Stimulated activated CD4-positive, alpha-beta T cell treated with anti-CD3 and anti-CD28 coated beads, Interleukin-15, amount 100 ng/mL, for 1 hour (primary cell): ENCODE measurements around the gene CEMP1.
"Not testable (repeated sequence)": the region's sequence is repeated elsewhere in the genome, so short reads cannot be mapped to it uniquely, and the experiment has no call there.

Source experiments
- DNase-seq, 2 donors: peaks; one replicate each; pipeline ENCODE4 v3.0.0-alpha.2; 2020; ENCODE audit warnings: low read depth in 1 of 2, low spot score in 1 of 2

Gene CEMP1

GRCh38 chr16:2537451-2538379, 6.5 kb upstream of the CEMP1 start, which contains the start of gene PDPK1:
Gene PDPK1, plus strand, starts transcription at chr16:2538021. Its CDS starts 92 bp downstream, at chr16:2538113.
- DNase-seq = peak; percentile 91

- no peak for DNase-seq
Observed at GRCh38 chr16:2535625-2536013, 4.4 kb upstream of the CEMP1 start.

- DNase-seq = not testable (repeated sequence)
Observed at GRCh38 chr16:2534335-2534734, 3.1 kb upstream of the CEMP1 start.

GRCh38 chr16:2533912-2534311, 2.7 kb upstream of the CEMP1 start:
- no peak for DNase-seq

- DNase-seq = not testable (repeated sequence)
Observed at GRCh38 chr16:2533142-2533755, 2.0 kb upstream of the CEMP1 start.

- no peak for DNase-seq
Observed at GRCh38 chr16:2532494-2533141, 1.4 kb upstream of the CEMP1 start.

GRCh38 chr16:2531696-2532493, 687 bp upstream of the CEMP1 start:
- DNase-seq = peak; percentile 93 to 94

GRCh38 chr16:2530629-2531318, 434 bp downstream of the CEMP1 start:
- no peak for DNase-seq

GRCh38 chr16:2529961-2530628, 1.1 kb downstream of the CEMP1 start:
- no peak for DNase-seq

GRCh38 chr16:2529061-2529931, 1.9 kb downstream of the CEMP1 start:
- no peak for DNase-seq

GRCh38 chr16:2528161-2529060, 2.8 kb downstream of the CEMP1 start:
- no peak for DNase-seq

- DNase-seq = no peak
Observed at GRCh38 chr16:2527784-2528100, 3.5 kb downstream of the CEMP1 start.

GRCh38 chr16:2527071-2527783, 4.0 kb downstream of the CEMP1 start:
- no peak for DNase-seq

GRCh38 chr16:2526135-2526534, 5.1 kb downstream of the CEMP1 start:
- no peak for DNase-seq

GRCh38 chr16:2524339-2524938, 6.8 kb downstream of the CEMP1 start:
- no peak for DNase-seq

GRCh38 chr16:2523801-2524231, 7.4 kb downstream of the CEMP1 start:
- no peak for DNase-seq
